ENCODE results near the gene MUC12.
"Not testable (repeated sequence)": the region's sequence is repeated elsewhere in the genome, so short reads cannot be mapped to it uniquely, and the experiment has no call there.

Gene MUC12

GRCh38 chr7:100969066-100969615 lies at the start of gene MUC12:
TSS of gene MUC12 (plus strand) at chr7:100969565. CDS start at chr7:100969623, 58 bp downstream.
- DNase-seq (ENCODE audit: low read depth): no peak
- H3K4me3 ChIP-seq (ENCODE audit: low read depth, low read length): no peak within 1 kb of the TSS
- in situ Hi-C loops (cut with HindIII; ENCODE audit: low sequenced_read_pairs): no loop called here
- TF ChIP-seq CTCF (IDR thresholded peaks at IDR 0.05; ENCODE audit: low read depth, low read length, missing control alignments): no peak

DNA sequence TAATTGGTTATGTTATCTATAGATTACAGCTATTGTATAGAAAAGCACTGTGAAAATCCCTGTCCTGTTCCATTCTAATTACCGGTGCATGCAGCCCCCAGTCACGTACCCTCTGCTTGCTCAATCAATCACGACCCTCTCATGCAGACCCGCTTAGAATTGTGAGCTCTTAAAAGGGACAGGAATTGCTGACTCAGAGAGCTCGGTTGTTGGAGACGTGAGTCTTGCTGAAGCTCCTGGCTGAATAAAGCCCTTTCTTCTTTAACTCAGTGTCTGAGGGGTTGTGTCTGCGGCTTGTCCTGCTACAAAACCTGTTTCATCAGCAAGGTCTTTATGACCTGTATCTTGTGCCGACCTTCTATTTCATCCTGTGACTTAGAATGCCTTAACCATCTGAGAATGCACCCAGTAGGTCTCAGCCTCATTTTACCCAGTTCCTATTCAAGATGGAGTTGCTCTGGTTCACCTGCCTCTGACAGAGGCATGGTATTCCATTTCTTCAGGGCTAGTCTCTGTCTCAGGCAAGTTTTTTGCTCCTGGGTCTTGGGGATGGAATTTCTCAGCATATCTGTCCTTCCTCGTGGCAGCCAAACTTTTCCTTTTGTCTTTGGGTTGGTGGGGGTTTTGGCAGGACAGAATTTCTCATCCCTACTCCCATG lies 49.5 kb upstream of the MUC12 start:
- in situ Hi-C loops (cut with HindIII; ENCODE audit: low sequenced_read_pairs); H3K4me3 ChIP-seq (ENCODE audit: low read depth, low read length): not testable (repeated sequence)

GRCh38 chr7:100921039-100921438 lies 48.3 kb upstream of the MUC12 start:
- no peak for DNase-seq (ENCODE audit: low read depth)
- in situ Hi-C loops (cut with HindIII; ENCODE audit: low sequenced_read_pairs): no loop called here
- no peak overlapping the region for H3K4me3 ChIP-seq (ENCODE audit: low read depth, low read length)
- TF ChIP-seq CTCF (IDR thresholded peaks at IDR 0.05; ENCODE audit: low read depth, low read length, missing control alignments): no peak

More for the DNA sequence above, 49.5 kb upstream of the MUC12 start:
- DNase-seq (ENCODE audit: low read depth): not testable (repeated sequence)

GRCh38 chr7:100923616-100924015 lies 45.7 kb upstream of the MUC12 start:
- not testable (repeated sequence) for DNase-seq (ENCODE audit: low read depth)

DNA sequence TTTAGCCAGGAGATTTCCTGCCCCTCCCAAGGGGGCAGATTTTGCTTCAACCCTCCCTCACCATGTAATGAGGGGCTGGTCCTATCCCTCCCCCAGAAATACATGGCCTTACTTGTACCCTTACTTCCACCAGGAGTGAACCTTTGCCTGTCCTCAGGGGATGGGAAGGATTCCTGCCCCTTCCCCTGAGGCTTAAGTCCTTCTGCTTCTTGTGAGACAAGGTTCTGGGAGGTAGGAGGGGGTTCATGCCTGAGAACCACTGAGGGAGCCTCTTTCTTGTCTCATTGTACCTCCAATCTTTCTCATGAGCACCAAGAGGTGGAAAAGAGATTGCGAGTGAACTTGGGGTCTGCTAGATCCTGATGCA lies 39.6 kb upstream of the MUC12 start:
- in situ Hi-C loops (cut with HindIII; ENCODE audit: low sequenced_read_pairs): no loop called here
- no peak overlapping the region for H3K4me3 ChIP-seq (ENCODE audit: low read depth, low read length)
- TF ChIP-seq CTCF (IDR thresholded peaks at IDR 0.05; ENCODE audit: low read depth, low read length, missing control alignments): no peak
- DNase-seq (ENCODE audit: low read depth): no peak

More at GRCh38 chr7:100923616-100924015, 45.7 kb upstream of the MUC12 start:
- H3K4me3 ChIP-seq (ENCODE audit: low read depth, low read length); in situ Hi-C loops (cut with HindIII; ENCODE audit: low sequenced_read_pairs): not testable (repeated sequence)

- DNase-seq (ENCODE audit: low read depth): no peak
- TF ChIP-seq CTCF (IDR thresholded peaks at IDR 0.05; ENCODE audit: low read depth, low read length, missing control alignments): no peak
- no peak overlapping the region for H3K4me3 ChIP-seq (ENCODE audit: low read depth, low read length)
- in situ Hi-C loops (cut with HindIII; ENCODE audit: low sequenced_read_pairs): no loop called here
These were observed 35.6 kb upstream of the MUC12 start for GRCh38 chr7:100933734-100934133.

- DNase-seq (ENCODE audit: low read depth); H3K4me3 ChIP-seq (ENCODE audit: low read depth, low read length); in situ Hi-C loops (cut with HindIII; ENCODE audit: low sequenced_read_pairs): not testable (repeated sequence)
These were observed 34.0 kb upstream of the MUC12 start for GRCh38 chr7:100935381-100935780.

GRCh38 chr7:100936167-100936566 lies 33.2 kb upstream of the MUC12 start:
- in situ Hi-C loops (cut with HindIII; ENCODE audit: low sequenced_read_pairs); H3K4me3 ChIP-seq (ENCODE audit: low read depth, low read length); DNase-seq (ENCODE audit: low read depth): not testable (repeated sequence)

Measured in astrocyte of the cerebellum (primary cell).